IPS DF 6.9 (cell line): ENCODE measurements around the gene DDRGK1.
A peak's percentile ranks its signal among the peaks of the same experiment; 100 is the strongest.

ENCODE experiments used
- DNase-seq: peaks from one replicate; pipeline ENCODE4 v3.0.0-alpha.2; 2013; ENCODE audit warnings: low read depth, low spot score
- H3K27ac ChIP-seq: one replicate; pipeline ENCODE4 v1.5.1; 2013; ENCODE audit warnings: low read length, control low read depth
- H3K27me3 ChIP-seq: 2 replicates; pipeline ENCODE4 v1.6.1; 2013; ENCODE audit warnings: mild to moderate bottlenecking, low read length; ENCODE audit not compliant: control insufficient read depth, insufficient read depth
- H3K36me3 ChIP-seq: 2 replicates; pipeline ENCODE4 v1.6.1; 2013; ENCODE audit warnings: low read length; ENCODE audit not compliant: control insufficient read depth, insufficient read depth
- H3K4me1 ChIP-seq: 2 replicates; pipeline ENCODE4 v1.6.1; 2013; ENCODE audit warnings: low read length; ENCODE audit not compliant: control insufficient read depth, insufficient read depth
- H3K4me3 ChIP-seq: 2 replicates; pipeline ENCODE4 v1.5.1; 2013; ENCODE audit warnings: mild to moderate bottlenecking, low read length
- H3K9me3 ChIP-seq: 2 replicates; pipeline ENCODE4 v1.6.1; 2013; ENCODE audit warnings: low read length, inconsistent platforms; ENCODE audit not compliant: control insufficient read depth, insufficient read depth
- WGBS: extraction: QIAGEN DNeasy Blood & Tissue Kit; methylation state at CpG from one replicate; pipeline ENCODE4 v1.1.7; 2013; ENCODE audit warnings: mixed read lengths, missing lambda C conversion rate; ENCODE audit not compliant: insufficient read length, insufficient coverage; 5-methylcytosine and 5-hydroxymethylcytosine counted together

The DDRGK1 gene

GRCh38 chr20:3171391-3172125 is 32.9 kb downstream of the DDRGK1 start:
- Histone ChIP-seq H3K4me1 (peaks cover 11% of the 10 kb centered on the region), H3K27ac (no peak overlapping the region), H3K27me3 (no peaks in the 10 kb centered on the region), H3K9me3 (no peaks in the 10 kb centered on the region), H3K36me3 (no peaks in the 10 kb centered on the region), H3K4me3 (no peak overlapping the region)
- no CpG with 5 or more reads among the region's 14 CpGs for WGBS
- no peak for DNase-seq

GRCh38 chr20:3168829-3169590 is 35.5 kb downstream of the DDRGK1 start:
- H3K27me3 ChIP-seq, result no peaks in the 10 kb centered on the region
- no CpG with 5 or more reads among the region's 7 CpGs for WGBS
- H3K4me3 ChIP-seq, result no peak overlapping the region
- no peaks in the 10 kb centered on the region for H3K9me3 ChIP-seq
- H3K36me3 ChIP-seq, result peaks cover 13% of the 10 kb centered on the region; the same call in 1 of the 2 replicates
- peaks cover 11% of the 10 kb centered on the region for H3K4me1 ChIP-seq
- no peak overlapping the region for H3K27ac ChIP-seq
- no peak for DNase-seq

GRCh38 chr20:3168079-3168828 is 36.2 kb downstream of the DDRGK1 start:
- no CpG with 5 or more reads among the region's 39 CpGs for WGBS
- peaks cover 11% of the 10 kb centered on the region for H3K4me1 ChIP-seq
- no peaks in the 10 kb centered on the region for H3K27me3 ChIP-seq
- no peaks in the 10 kb centered on the region for H3K9me3 ChIP-seq
- H3K27ac ChIP-seq, result no peak overlapping the region
- H3K4me3 ChIP-seq, result peak overlapping the region; percentile 35; the same call in 1 of the 2 replicates
- H3K36me3 ChIP-seq, result peaks cover 13% of the 10 kb centered on the region; the same call in 1 of the 2 replicates
- peak; percentile 58 for DNase-seq

GRCh38 chr20:3167738-3168078 is 36.8 kb downstream of the DDRGK1 start:
- DNase-seq, result no peak
- H3K27me3 ChIP-seq, result no peaks in the 10 kb centered on the region
- H3K4me3 ChIP-seq, result peak overlapping the region; percentile 35; the same call in 1 of the 2 replicates
- H3K27ac ChIP-seq, result no peak overlapping the region
- peaks cover 11% of the 10 kb centered on the region for H3K4me1 ChIP-seq
- peaks cover 13% of the 10 kb centered on the region; the same call in 1 of the 2 replicates for H3K36me3 ChIP-seq
- no CpG with 5 or more reads among the region's 25 CpGs for WGBS
- no peaks in the 10 kb centered on the region for H3K9me3 ChIP-seq

GRCh38 chr20:3166913-3167342 is 37.6 kb downstream of the DDRGK1 start:
- Histone ChIP-seq H3K4me3 (no peak overlapping the region), H3K27ac (no peak overlapping the region), H3K27me3 (no peaks in the 10 kb centered on the region), H3K9me3 (no peaks in the 10 kb centered on the region), H3K4me1 (peaks cover 11% of the 10 kb centered on the region), H3K36me3 (peaks cover 13% of the 10 kb centered on the region; the same call in 1 of the 2 replicates)
- no peak for DNase-seq
- WGBS, result no CpG with 5 or more reads among the region's 16 CpGs

GRCh38 chr20:3166338-3166912 is 38.1 kb downstream of the DDRGK1 start:
- Histone ChIP-seq H3K36me3 (peaks cover 13% of the 10 kb centered on the region; the same call in 1 of the 2 replicates), H3K27me3 (no peaks in the 10 kb centered on the region), H3K27ac (no peak overlapping the region), H3K4me3 (no peak overlapping the region), H3K9me3 (no peaks in the 10 kb centered on the region), H3K4me1 (peaks cover 9% of the 10 kb centered on the region)
- WGBS, result no CpG with 5 or more reads among the region's 13 CpGs
- DNase-seq, result no peak

GRCh38 chr20:3165473-3166337 is 38.8 kb downstream of the DDRGK1 start:
- Histone ChIP-seq H3K27ac (no peak overlapping the region), H3K27me3 (no peaks in the 10 kb centered on the region), H3K4me1 (peaks cover 9% of the 10 kb centered on the region), H3K9me3 (no peaks in the 10 kb centered on the region), H3K4me3 (no peak overlapping the region), H3K36me3 (peaks cover 13% of the 10 kb centered on the region; the same call in 1 of the 2 replicates)
- no CpG with 5 or more reads among the region's 45 CpGs for WGBS
- DNase-seq, result no peak

GRCh38 chr20:3164763-3165410 is 39.6 kb downstream of the DDRGK1 start:
- DNase-seq, result no peak
- WGBS, result no CpG with 5 or more reads among the region's 41 CpGs
- Histone ChIP-seq H3K36me3 (peaks cover 13% of the 10 kb centered on the region; the same call in 1 of the 2 replicates), H3K4me1 (peaks cover 9% of the 10 kb centered on the region), H3K27ac (no peak overlapping the region), H3K9me3 (no peaks in the 10 kb centered on the region), H3K4me3 (no peak overlapping the region), H3K27me3 (no peaks in the 10 kb centered on the region)

- peaks cover 8% of the 10 kb centered on the region for H3K4me1 ChIP-seq
- H3K27ac ChIP-seq, result no peak overlapping the region
- no peak for DNase-seq
- H3K9me3 ChIP-seq, result no peaks in the 10 kb centered on the region
- H3K36me3 ChIP-seq, result peaks cover 13% of the 10 kb centered on the region; the same call in 1 of the 2 replicates
- WGBS, result no CpG with 5 or more reads among the region's 32 CpGs
- no peaks in the 10 kb centered on the region for H3K27me3 ChIP-seq
- H3K4me3 ChIP-seq, result no peak overlapping the region
Observed at GRCh38 chr20:3164043-3164762, 40.3 kb downstream of the DDRGK1 start.
